ENCODE results near the gene KNL1. TPM values are rescaled to one million over a fixed set of nuclear protein-coding genes. Genes with fewer than 3 reads are reported as not detected.

Gene KNL1
- total and polyA plus RNA-seq, 12 donors: 0.10 to 2.6 (median 0.63) TPM

DNA sequence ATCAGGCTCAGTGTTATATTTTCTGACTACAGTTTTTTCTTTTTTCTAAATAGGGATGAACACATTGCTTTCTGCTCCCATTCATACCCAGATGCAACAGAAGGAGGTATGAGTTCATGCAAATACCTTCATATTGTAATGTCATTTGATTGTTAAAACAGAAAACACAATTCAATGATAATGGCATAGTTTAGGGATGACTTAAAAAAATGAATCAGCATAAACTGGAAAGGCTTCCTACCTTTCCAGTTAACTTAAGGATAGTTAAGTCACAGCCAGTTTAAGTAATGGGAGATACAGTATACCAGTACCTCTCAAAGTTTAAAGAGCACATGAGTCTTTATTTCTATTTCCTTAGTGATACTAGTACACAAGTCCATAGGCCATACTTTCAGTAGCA is 24.9 kb downstream of the KNL1 start:
- intact Hi-C loops (cut with DNase I): no loop called here
- H3K27ac ChIP-seq: no peak overlapping the region
- DNase-seq (no peak), ATAC-seq (no peak)
- H3K4me1 ChIP-seq: peaks cover 0 to 5% (median 0%) of the 10 kb centered on the region in 9 donors
- no peaks in the 10 kb centered on the region for H3K9me3 ChIP-seq
- H3K36me3 ChIP-seq: peaks cover 0 to 13% (median 0%) of the 10 kb centered on the region in 9 donors
- no peak overlapping the region for H3K4me3 ChIP-seq
- no peaks in the 10 kb centered on the region for H3K27me3 ChIP-seq
- TF ChIP-seq, protein P1, sequence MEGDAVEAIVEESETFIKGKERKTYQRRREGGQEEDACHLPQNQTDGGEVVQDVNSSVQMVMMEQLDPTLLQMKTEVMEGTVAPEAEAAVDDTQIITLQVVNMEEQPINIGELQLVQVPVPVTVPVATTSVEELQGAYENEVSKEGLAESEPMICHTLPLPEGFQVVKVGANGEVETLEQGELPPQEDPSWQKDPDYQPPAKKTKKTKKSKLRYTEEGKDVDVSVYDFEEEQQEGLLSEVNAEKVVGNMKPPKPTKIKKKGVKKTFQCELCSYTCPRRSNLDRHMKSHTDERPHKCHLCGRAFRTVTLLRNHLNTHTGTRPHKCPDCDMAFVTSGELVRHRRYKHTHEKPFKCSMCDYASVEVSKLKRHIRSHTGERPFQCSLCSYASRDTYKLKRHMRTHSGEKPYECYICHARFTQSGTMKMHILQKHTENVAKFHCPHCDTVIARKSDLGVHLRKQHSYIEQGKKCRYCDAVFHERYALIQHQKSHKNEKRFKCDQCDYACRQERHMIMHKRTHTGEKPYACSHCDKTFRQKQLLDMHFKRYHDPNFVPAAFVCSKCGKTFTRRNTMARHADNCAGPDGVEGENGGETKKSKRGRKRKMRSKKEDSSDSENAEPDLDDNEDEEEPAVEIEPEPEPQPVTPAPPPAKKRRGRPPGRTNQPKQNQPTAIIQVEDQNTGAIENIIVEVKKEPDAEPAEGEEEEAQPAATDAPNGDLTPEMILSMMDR (IDR thresholded peaks at IDR 0.05): no peak

DNA sequence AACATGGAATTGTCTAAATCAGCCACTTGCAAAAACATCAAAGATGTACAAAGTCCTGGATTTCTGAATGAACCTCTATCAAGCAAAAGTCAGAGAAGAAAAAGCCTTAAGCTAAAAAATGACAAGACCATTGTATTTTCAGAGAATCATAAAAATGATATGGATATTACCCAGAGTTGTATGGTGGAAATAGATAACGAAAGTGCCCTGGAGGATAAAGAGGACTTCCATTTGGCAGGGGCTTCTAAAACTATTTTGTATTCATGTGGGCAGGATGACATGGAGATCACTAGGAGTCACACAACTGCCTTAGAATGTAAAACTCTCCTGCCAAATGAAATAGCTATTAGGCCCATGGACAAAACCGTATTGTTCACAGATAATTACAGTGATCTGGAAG is 29.3 kb downstream of the KNL1 start:
- DNase-seq: no peak
- TF ChIP-seq, protein P1 (IDR thresholded peaks at IDR 0.05): no peak
- Histone ChIP-seq H3K27me3 (no peaks in the 10 kb centered on the region), H3K36me3 (peaks cover 0 to 13% (median 0%) of the 10 kb centered on the region in 9 donors), H3K9me3 (no peaks in the 10 kb centered on the region), H3K4me1 (no peaks in the 10 kb centered on the region), H3K27ac (no peak overlapping the region), H3K4me3 (no peak overlapping the region)
- no peak for ATAC-seq
- WGBS, 2 donors: 72 to 74% methylated on average over 2 of the region's 2 CpGs
- intact Hi-C loops (cut with DNase I): no loop called here

DNA sequence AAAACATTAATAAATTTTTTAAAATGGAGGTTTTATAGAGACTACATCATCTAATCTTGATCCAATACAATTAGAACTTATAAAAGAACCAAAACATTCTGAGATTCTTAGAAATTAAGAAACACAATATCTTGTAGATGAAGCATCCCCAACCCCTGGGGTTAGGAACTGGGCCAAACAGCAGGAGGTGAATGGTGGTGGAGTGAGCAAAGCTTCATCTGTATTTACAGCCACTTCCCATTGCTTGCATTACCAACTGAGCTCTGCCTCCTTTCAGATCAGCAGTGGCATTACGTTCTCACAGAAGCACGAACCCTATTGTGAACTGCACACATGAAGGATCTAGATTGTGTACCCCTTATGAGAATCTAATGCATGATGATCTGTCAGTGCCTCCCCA is 36.3 kb downstream of the KNL1 start:
- DNase-seq (no peak), ATAC-seq (no peak)
- Histone ChIP-seq H3K27me3 (no peaks in the 10 kb centered on the region), H3K27ac (no peak overlapping the region), H3K4me3 (no peak overlapping the region), H3K36me3 (peaks cover 0 to 26% (median 0%) of the 10 kb centered on the region in 9 donors), H3K9me3 (no peaks in the 10 kb centered on the region), H3K4me1 (no peaks in the 10 kb centered on the region)
- 94 to 98% methylated on average over 2 of the region's 2 CpGs for WGBS, 2 donors
- TF ChIP-seq, protein P1 (IDR thresholded peaks at IDR 0.05): no peak
- intact Hi-C loops (cut with DNase I): no loop called here

DNA sequence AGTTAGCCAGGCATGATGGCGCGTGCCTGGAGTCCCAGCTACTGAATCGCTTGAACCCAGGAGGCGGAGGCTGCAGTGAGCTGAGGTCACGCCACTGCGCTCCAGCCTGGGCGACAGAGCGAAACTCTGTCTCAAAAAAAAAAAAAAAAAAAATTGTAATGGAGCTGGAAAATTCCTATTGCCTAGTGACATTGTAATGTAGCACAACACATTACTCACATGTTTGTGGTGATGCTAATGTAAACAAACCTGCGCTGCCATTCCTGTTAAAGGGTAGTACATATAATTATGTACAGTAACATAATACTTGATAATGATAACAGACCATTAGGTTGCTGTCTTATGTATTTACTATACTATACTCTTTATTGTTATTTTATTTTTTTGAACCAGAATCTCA is 39.1 kb downstream of the KNL1 start:
- TF ChIP-seq, protein P1 (IDR thresholded peaks at IDR 0.05): no peak
- WGBS, 2 donors: 82 to 97% methylated on average over 9 of the region's 9 CpGs

More for the DNA sequence above, 39.1 kb downstream of the KNL1 start:
- H3K27me3 ChIP-seq: no peaks in the 10 kb centered on the region
- H3K36me3 ChIP-seq: peaks cover 0 to 37% (median 0%) of the 10 kb centered on the region in 9 donors
- ATAC-seq (no peak), DNase-seq (no peak)
- intact Hi-C loops (cut with DNase I): no loop called here
- H3K4me3 ChIP-seq: no peak overlapping the region
- no peaks in the 10 kb centered on the region for H3K4me1 ChIP-seq
- no peak overlapping the region for H3K27ac ChIP-seq
- no peaks in the 10 kb centered on the region for H3K9me3 ChIP-seq
